ENCODE data around the gene IDH3G.

The IDH3G gene

DNA sequence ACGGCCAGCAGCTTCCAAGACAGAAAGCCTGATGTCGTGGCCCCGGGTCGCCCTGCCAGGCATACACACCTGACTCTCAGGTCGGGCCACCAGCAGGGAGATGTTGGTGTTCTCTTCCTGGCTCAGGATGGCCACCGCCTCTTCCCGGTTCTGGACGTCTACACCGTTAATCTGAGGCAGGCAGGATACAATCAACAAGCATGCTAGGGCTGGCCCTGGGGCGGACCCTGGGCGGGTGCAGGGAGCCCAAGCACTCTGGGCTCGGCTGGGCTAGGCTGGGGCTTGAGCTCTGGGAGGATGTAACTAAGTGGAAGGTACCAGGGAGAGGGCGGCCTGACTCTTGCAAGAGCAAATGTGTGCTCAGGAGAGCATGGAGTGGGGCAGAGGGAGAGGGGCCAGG lies 11.3 kb upstream of the IDH3G start:
- TF ChIP-seq CEBPB (IDR thresholded peaks at IDR 0.05): no peak
- no peak for TF ChIP-seq TCF12 (IDR thresholded peaks at IDR 0.05; ENCODE audit: low read depth)
- TF ChIP-seq ZBTB7A (IDR thresholded peaks at IDR 0.05; ENCODE audit: low read depth): no peak
- no peak for TF ChIP-seq TAF1 (IDR thresholded peaks at IDR 0.05; ENCODE audit: low read depth)
- TF ChIP-seq FOXM1 (IDR thresholded peaks at IDR 0.05; ENCODE audit: borderline replicate concordance, low read depth): no peak
- no peak for TF ChIP-seq RAD21 (IDR thresholded peaks at IDR 0.05; ENCODE audit: low read depth)
- no peak for TF ChIP-seq NFIC (IDR thresholded peaks at IDR 0.05)
- no peak for TF ChIP-seq EGR1 (IDR thresholded peaks at IDR 0.05)
- TF ChIP-seq EP300 (IDR thresholded peaks at IDR 0.05; ENCODE audit: borderline replicate concordance): no peak
- TF ChIP-seq, protein P1, sequence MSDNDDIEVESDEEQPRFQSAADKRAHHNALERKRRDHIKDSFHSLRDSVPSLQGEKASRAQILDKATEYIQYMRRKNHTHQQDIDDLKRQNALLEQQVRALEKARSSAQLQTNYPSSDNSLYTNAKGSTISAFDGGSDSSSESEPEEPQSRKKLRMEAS (IDR thresholded peaks at IDR 0.05): no peak
- TF ChIP-seq CREB1 (IDR thresholded peaks at IDR 0.05; ENCODE audit: low read depth): no peak

DNA sequence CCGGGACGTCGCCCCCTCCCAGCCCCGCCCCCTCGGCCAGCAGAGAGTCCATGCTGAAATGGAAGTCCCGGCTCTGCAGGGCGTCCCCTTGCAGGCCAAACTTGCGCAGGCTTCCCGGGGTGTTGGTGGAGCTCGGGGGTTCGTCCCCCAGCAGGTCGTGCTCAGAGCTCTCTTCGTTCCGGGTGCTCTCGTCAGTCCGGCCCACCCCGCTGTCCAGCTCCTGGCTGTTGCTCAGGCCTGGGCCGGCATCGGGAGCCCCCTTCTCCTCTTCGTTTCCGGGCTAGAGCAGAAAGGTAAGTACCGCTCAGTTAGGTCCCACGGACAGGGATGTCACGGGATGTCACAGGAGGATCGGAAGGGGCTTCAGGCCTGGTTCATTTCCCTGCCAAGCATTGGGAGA lies 10.4 kb upstream of the IDH3G start:
- no peak for TF ChIP-seq TCF12 (IDR thresholded peaks at IDR 0.05; ENCODE audit: low read depth)
- no peak for TF ChIP-seq FOXM1 (IDR thresholded peaks at IDR 0.05; ENCODE audit: borderline replicate concordance, low read depth)
- TF ChIP-seq TAF1 (IDR thresholded peaks at IDR 0.05; ENCODE audit: low read depth): no peak
- no peak for TF ChIP-seq CEBPB (IDR thresholded peaks at IDR 0.05)
- TF ChIP-seq, protein P1 (IDR thresholded peaks at IDR 0.05): no peak
- no peak for TF ChIP-seq NFIC (IDR thresholded peaks at IDR 0.05)
- TF ChIP-seq CREB1 (IDR thresholded peaks at IDR 0.05; ENCODE audit: low read depth): no peak
- TF ChIP-seq EP300 (IDR thresholded peaks at IDR 0.05; ENCODE audit: borderline replicate concordance): no peak
- TF ChIP-seq, protein P2, sequence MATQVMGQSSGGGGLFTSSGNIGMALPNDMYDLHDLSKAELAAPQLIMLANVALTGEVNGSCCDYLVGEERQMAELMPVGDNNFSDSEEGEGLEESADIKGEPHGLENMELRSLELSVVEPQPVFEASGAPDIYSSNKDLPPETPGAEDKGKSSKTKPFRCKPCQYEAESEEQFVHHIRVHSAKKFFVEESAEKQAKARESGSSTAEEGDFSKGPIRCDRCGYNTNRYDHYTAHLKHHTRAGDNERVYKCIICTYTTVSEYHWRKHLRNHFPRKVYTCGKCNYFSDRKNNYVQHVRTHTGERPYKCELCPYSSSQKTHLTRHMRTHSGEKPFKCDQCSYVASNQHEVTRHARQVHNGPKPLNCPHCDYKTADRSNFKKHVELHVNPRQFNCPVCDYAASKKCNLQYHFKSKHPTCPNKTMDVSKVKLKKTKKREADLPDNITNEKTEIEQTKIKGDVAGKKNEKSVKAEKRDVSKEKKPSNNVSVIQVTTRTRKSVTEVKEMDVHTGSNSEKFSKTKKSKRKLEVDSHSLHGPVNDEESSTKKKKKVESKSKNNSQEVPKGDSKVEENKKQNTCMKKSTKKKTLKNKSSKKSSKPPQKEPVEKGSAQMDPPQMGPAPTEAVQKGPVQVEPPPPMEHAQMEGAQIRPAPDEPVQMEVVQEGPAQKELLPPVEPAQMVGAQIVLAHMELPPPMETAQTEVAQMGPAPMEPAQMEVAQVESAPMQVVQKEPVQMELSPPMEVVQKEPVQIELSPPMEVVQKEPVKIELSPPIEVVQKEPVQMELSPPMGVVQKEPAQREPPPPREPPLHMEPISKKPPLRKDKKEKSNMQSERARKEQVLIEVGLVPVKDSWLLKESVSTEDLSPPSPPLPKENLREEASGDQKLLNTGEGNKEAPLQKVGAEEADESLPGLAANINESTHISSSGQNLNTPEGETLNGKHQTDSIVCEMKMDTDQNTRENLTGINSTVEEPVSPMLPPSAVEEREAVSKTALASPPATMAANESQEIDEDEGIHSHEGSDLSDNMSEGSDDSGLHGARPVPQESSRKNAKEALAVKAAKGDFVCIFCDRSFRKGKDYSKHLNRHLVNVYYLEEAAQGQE (IDR thresholded peaks at IDR 0.05; ENCODE audit: low read depth): no peak
- no peak for TF ChIP-seq YY1 (IDR thresholded peaks at IDR 0.05; ENCODE audit: low read depth)
- TF ChIP-seq, protein P3, sequence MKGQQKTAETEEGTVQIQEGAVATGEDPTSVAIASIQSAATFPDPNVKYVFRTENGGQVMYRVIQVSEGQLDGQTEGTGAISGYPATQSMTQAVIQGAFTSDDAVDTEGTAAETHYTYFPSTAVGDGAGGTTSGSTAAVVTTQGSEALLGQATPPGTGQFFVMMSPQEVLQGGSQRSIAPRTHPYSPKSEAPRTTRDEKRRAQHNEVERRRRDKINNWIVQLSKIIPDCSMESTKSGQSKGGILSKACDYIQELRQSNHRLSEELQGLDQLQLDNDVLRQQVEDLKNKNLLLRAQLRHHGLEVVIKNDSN (IDR thresholded peaks at IDR 0.05): no peak
- TF ChIP-seq EGR1 (IDR thresholded peaks at IDR 0.05): no peak
- no peak for TF ChIP-seq ZBTB7A (IDR thresholded peaks at IDR 0.05; ENCODE audit: low read depth)
- TF ChIP-seq TEAD4 (IDR thresholded peaks at IDR 0.05): no peak
- no peak for TF ChIP-seq RAD21 (IDR thresholded peaks at IDR 0.05; ENCODE audit: low read depth)

DNA sequence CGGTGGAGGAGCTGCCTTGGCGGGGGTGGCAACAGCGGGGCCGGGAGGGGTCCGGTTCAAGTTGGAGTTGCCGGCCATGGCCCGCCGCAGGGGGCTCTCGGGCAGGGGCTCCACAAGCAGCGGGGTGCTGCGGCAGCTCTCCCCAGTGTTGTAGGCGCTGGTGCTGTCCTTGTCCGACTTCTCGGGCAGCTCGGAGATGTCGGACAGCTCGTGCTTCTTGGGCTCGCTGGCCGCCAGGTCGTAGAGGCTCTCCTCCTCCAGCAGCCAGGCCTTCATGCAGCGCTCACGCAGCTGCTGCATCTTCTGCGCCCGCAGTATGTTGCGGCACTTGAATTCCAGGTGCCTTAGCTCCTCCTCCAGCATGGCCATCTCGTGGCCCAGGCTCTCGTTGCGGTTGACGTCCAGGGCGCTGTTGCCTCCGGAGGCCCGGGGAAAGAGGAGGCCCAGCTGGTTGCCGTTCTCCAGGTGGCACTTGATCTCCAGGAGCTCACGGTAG lies 10.0 kb upstream of the IDH3G start:
- TF ChIP-seq, protein P1 (IDR thresholded peaks at IDR 0.05): no peak
- TF ChIP-seq TEAD4 (IDR thresholded peaks at IDR 0.05) (no peak), NFIC (IDR thresholded peaks at IDR 0.05) (no peak), TCF12 (IDR thresholded peaks at IDR 0.05; ENCODE audit: low read depth) (no peak), CEBPB (IDR thresholded peaks at IDR 0.05) (no peak), ZBTB7A (IDR thresholded peaks at IDR 0.05; ENCODE audit: low read depth) (no peak), TAF1 (IDR thresholded peaks at IDR 0.05; ENCODE audit: low read depth) (no peak), CREB1 (IDR thresholded peaks at IDR 0.05; ENCODE audit: low read depth) (no peak), FOXM1 (IDR thresholded peaks at IDR 0.05; ENCODE audit: borderline replicate concordance, low read depth) (no peak), EP300 (IDR thresholded peaks at IDR 0.05; ENCODE audit: borderline replicate concordance) (no peak), EGR1 (IDR thresholded peaks at IDR 0.05) (no peak), YY1 (IDR thresholded peaks at IDR 0.05; ENCODE audit: low read depth) (no peak), RAD21 (IDR thresholded peaks at IDR 0.05; ENCODE audit: low read depth) (no peak)
- TF ChIP-seq, protein P2 (IDR thresholded peaks at IDR 0.05; ENCODE audit: low read depth): no peak

DNA sequence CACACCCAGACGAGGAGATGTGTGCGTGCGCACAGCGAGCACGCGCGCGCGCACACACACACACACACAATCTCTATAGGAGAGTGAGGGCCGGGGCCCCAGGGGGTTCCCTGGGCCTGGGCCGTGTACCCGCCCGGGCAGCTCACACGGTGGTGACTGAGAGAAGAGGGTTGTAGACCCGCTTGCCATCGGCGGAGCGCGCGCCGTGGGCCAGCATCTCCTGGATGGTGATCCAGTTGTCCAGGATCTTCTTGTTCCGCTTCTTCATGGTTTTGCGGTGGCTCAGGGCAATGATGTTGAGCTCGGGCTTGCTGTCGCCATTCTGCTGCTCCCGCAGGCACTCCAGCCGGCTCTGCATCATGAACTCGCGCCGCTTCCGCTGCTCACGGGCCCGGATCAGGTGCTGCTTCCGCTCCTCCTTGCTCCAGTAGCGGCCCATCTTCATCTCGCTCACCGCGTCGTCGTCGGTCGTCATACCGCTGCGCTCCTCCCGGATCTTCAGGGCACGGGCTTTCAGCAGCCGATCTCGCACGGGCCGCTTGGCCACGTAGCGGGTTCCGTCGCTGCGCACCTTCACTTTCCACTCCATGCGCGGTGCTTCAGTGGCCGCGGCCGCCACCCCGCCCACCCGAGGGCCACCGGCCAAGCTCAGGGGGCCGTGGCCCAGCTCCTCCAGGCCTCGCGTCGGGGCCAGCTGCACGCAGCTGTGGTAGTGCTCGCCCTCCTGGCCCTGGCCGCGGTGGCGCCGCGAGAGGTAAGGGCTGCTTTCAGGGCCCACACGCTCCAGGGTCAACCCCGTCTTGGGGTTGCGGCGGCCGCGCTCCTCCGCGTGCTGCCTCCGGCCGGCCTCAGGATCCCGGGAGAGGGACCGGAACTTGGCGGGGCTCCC lies 9.3 kb upstream of the IDH3G start:
- TF ChIP-seq CEBPB (IDR thresholded peaks at IDR 0.05) (no peak), NFIC (IDR thresholded peaks at IDR 0.05) (no peak), EGR1 (IDR thresholded peaks at IDR 0.05) (no peak), EP300 (IDR thresholded peaks at IDR 0.05; ENCODE audit: borderline replicate concordance) (no peak), RAD21 (IDR thresholded peaks at IDR 0.05; ENCODE audit: low read depth) (no peak), TAF1 (IDR thresholded peaks at IDR 0.05; ENCODE audit: low read depth) (no peak), YY1 (IDR thresholded peaks at IDR 0.05; ENCODE audit: low read depth) (no peak), ZBTB7A (IDR thresholded peaks at IDR 0.05; ENCODE audit: low read depth) (no peak)
- TF ChIP-seq, protein P2 (IDR thresholded peaks at IDR 0.05; ENCODE audit: low read depth): no peak

All from Ishikawa (cell line).